Measurements from ENCODE around the gene PLCH1. TPM values are rescaled to one million over a fixed set of nuclear protein-coding genes. Genes with fewer than 3 reads are reported as not detected.

PLCH1 gene
- polyA plus RNA-seq, 1 experiment = 0.04 TPM

- CTCF ChIA-PET = interaction anchor here (0.9 kb wide), 1 partner anchor 333 kb away, joined by 3 read pairs; no protein-coding TSS in a partner anchor
- Histone ChIP-seq H3K27ac (ENCODE audit: low read depth, low read length) (no peak overlapping the region), H3K9me3 (ENCODE audit: control insufficient read depth, insufficient read depth, low read length) (no peaks in the 10 kb centered on the region), H3K4me3 (ENCODE audit: low read depth, low read length) (no peak overlapping the region), H3K27me3 (ENCODE audit: control insufficient read depth, insufficient read depth, low read length) (no peaks in the 10 kb centered on the region)
- POLR2A ChIA-PET = no interaction called here
- DNase-seq (ENCODE audit: low read depth, low spot score) = no peak
- TF ChIP-seq CTCF (IDR thresholded peaks at IDR 0.05; ENCODE audit: low read depth, low read length) = no peak
These were observed 376.1 kb downstream of the PLCH1 start for GRCh38 chr3:155368786-155369185.

- DNase-seq (ENCODE audit: low read depth, low spot score) = no peak
- CTCF ChIA-PET = interaction anchor here (0.6 to 2.4 kb wide), 4 partner anchors 14 to 374 kb away, joined by 3 to 9 read pairs (median 4); no protein-coding TSS in a partner anchor
- Histone ChIP-seq H3K27me3 (ENCODE audit: control insufficient read depth, insufficient read depth, low read length) (no peaks in the 10 kb centered on the region), H3K4me3 (ENCODE audit: low read depth, low read length) (no peak overlapping the region), H3K9me3 (ENCODE audit: control insufficient read depth, insufficient read depth, low read length) (no peaks in the 10 kb centered on the region), H3K27ac (ENCODE audit: low read depth, low read length) (no peak overlapping the region)
- POLR2A ChIA-PET = no interaction called here
- TF ChIP-seq CTCF (IDR thresholded peaks at IDR 0.05; ENCODE audit: low read depth, low read length) = no peak
These were observed 377.4 kb downstream of the PLCH1 start for GRCh38 chr3:155367506-155367905.

DNA sequence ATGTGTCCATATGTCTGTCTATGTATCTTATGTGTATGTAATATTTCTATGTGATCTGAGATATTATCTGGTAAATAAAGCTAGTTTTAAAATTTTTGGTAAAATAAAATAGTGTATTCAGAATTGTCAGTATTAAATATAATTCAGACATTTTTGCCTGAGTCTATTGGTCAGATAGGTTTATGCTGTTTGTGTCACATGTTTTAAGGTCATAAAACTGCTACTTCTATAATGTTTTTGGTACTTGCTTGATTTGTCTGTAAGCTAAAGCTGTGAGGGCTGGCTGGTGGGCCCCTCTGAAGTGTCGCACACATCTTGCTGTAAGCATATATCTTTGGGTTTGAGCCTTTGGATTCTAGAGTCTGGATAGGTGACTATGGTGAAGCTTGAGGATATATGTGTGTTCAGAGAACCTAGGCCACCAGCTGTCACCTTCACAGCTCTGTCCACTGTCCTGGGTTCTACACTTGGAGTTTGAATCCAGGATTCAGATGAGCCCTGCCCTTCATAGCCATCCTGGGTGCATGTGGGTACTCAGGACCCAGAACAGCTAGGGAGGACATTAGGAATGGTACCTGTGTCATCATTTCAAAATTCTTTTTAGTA, 379.6 kb downstream of the PLCH1 start:
- CTCF ChIA-PET = interaction anchor here (0.9 to 1.6 kb wide), 4 partner anchors 13 to 337 kb away, joined by 3 to 5 read pairs (median 4); no protein-coding TSS in a partner anchor
- DNase-seq (ENCODE audit: low read depth, low spot score) = no peak
- no peak for TF ChIP-seq CTCF (IDR thresholded peaks at IDR 0.05; ENCODE audit: low read depth, low read length)
- Histone ChIP-seq H3K27ac (ENCODE audit: low read depth, low read length) (no peak overlapping the region), H3K4me3 (ENCODE audit: low read depth, low read length) (no peak overlapping the region), H3K27me3 (ENCODE audit: control insufficient read depth, insufficient read depth, low read length) (no peaks in the 10 kb centered on the region), H3K9me3 (ENCODE audit: control insufficient read depth, insufficient read depth, low read length) (no peaks in the 10 kb centered on the region)
- POLR2A ChIA-PET = no interaction called here

DNA sequence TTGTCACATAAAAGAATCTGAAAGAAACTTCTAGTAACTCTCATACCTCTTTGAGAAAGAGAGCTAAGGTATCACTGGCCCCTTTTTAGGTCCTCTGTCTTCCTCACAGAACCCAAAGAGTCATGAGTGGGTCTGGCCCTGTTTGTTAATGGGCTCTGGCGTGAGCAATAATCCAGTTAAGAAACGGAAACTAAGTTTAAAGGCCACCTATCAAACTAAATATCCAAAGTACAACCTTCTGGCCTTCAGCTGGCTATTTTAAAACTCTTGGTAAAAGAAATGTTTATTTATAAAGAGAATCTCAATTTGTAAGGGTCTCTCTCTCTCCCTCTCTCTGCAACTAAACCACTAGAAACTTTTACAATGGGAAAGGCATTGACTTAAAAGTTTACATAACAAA, 380.4 kb downstream of the PLCH1 start:
- DNase-seq (ENCODE audit: low read depth, low spot score) = no peak
- CTCF ChIA-PET = interaction anchor here (1.0 to 1.6 kb wide), 3 partner anchors 12 to 42 kb away, joined by 3 to 5 read pairs (median 4); no protein-coding TSS in a partner anchor
- H3K9me3 ChIP-seq (ENCODE audit: control insufficient read depth, insufficient read depth, low read length) = no peaks in the 10 kb centered on the region
- no peak overlapping the region for H3K4me3 ChIP-seq (ENCODE audit: low read depth, low read length)
- POLR2A ChIA-PET = no interaction called here
- no peak for TF ChIP-seq CTCF (IDR thresholded peaks at IDR 0.05; ENCODE audit: low read depth, low read length)
- no peak overlapping the region for H3K27ac ChIP-seq (ENCODE audit: low read depth, low read length)
- H3K27me3 ChIP-seq (ENCODE audit: control insufficient read depth, insufficient read depth, low read length) = no peaks in the 10 kb centered on the region

DNA sequence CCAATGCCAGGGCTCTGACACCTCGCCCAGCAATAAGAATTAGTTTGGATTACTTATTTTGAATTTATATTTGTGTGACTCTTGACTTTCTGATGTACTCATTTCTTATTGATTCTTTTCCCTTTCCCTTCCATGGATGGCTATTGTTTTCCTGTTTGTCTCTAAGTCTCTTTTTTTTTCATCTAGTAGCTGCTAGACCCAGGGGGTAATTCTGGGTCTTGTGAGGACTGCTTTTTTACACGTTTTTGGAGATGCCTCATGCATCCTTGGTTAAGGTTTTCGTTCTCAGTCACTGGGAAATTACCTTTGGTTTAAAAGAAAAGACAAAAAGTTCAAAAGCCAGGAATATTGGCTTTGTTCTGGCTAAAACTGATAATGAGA, 381.2 kb downstream of the PLCH1 start:
- H3K4me3 ChIP-seq (ENCODE audit: low read depth, low read length) = no peak overlapping the region
- H3K9me3 ChIP-seq (ENCODE audit: control insufficient read depth, insufficient read depth, low read length) = no peaks in the 10 kb centered on the region
- H3K27ac ChIP-seq (ENCODE audit: low read depth, low read length) = no peak overlapping the region
- ChIA-PET POLR2A (no interaction called here), CTCF (interaction anchor here (1.9 kb wide), 1 partner anchor 338 kb away, joined by 5 read pairs; no protein-coding TSS in a partner anchor)
- no peaks in the 10 kb centered on the region for H3K27me3 ChIP-seq (ENCODE audit: control insufficient read depth, insufficient read depth, low read length)
- DNase-seq (ENCODE audit: low read depth, low spot score) = no peak
- TF ChIP-seq CTCF (IDR thresholded peaks at IDR 0.05; ENCODE audit: low read depth, low read length) = no peak
